Endothelial cell of umbilical vein (primary cell): ENCODE data around the gene ZNF689. TPM values are rescaled to one million over a fixed set of nuclear protein-coding genes. Genes with fewer than 3 reads are reported as not detected.

Source experiments
- BruUV-seq: library from RNA; stranded (reverse); fragments of 400-500 nt; replicated peaks from 2 replicates; lab custom pipeline; 2021; lab: Mats Ljungman, UMichigan
- CTCF ChIA-PET: fragments of 300-600, 350-600 bp; sonication (Branson Sonifier 250); formaldehyde crosslinking; loops from one replicate; lab custom pipeline; 2021; ENCODE audit warnings: antibody characterized with exemption, inconsistent platforms; lab: Charles Lee
- POLR2A ChIA-PET: fragments of 300-600, 350-600 bp; sonication (Branson Sonifier 250); formaldehyde crosslinking; loops from one replicate; lab custom pipeline; 2021; ENCODE audit warnings: antibody characterized with exemption, inconsistent platforms; lab: Charles Lee
- DNase-seq: peaks from one replicate; pipeline ENCODE4 v3.0.0-alpha.2; 2011; ENCODE audit warnings: low read depth, low spot score
- FAIRE-seq: peaks from 2 replicates; lab custom pipeline; 2011; peaks lifted over from hg19 to GRCh38; lab: Jason Lieb, UNC
- H2AFZ ChIP-seq: 2 replicates; pipeline ENCODE4 v1.6.0; 2012; ENCODE audit warnings: low read depth, low read length, control low read depth, inconsistent platforms
- H3K27ac ChIP-seq: 2 replicates; pipeline ENCODE4 v1.5.1; 2011; ENCODE audit warnings: low read depth, mild to moderate bottlenecking, control low read depth, low read length, moderate library complexity; ENCODE audit not compliant: insufficient read depth
- H3K27me3 ChIP-seq, 2 experiments: 2 replicates each; pipeline versions ENCODE4 v1.6.0 to v1.6.1; 2011; ENCODE audit warnings: low read length in 2 of 2, mixed read lengths in 1 of 2; ENCODE audit not compliant: control insufficient read depth in 2 of 2, insufficient read depth in 2 of 2
- H3K36me3 ChIP-seq, 2 experiments: 2 replicates in 1 of 2; 3 replicates in 1 of 2; pipeline ENCODE4 v1.5.1; 2011; ENCODE audit warnings: low read length in 2 of 2, mild to moderate bottlenecking in 1 of 2, moderate library complexity in 1 of 2; ENCODE audit not compliant: control insufficient read depth in 2 of 2, insufficient read depth in 2 of 2; ENCODE audit errors: extremely low read depth in 1 of 2
- H3K4me1 ChIP-seq: 3 replicates; pipeline ENCODE4 v1.5.1; 2011; ENCODE audit warnings: mild to moderate bottlenecking, low read length; ENCODE audit not compliant: control insufficient read depth, insufficient read depth; ENCODE audit errors: extremely low read depth
- H3K4me2 ChIP-seq: 2 replicates; pipeline ENCODE4 v1.6.1; 2011; ENCODE audit warnings: low read length, control low read depth, mixed read lengths; ENCODE audit not compliant: insufficient read depth
- H3K4me3 ChIP-seq, 3 experiments: fragments of 200-600 bp in 1 of 3; sonication (generic), shearing (Covaris generic) in 1 of 3; replicated peaks in 1 of 3; 2 replicates each; pipeline ENCODE4 v1.5.1; 2011 to 2016; ENCODE audit warnings: control low read depth in 3 of 3, low read length in 3 of 3, mild to moderate bottlenecking in 2 of 3, inconsistent platforms in 1 of 3, low read depth in 1 of 3, moderate library complexity in 1 of 3; ENCODE audit not compliant: insufficient read depth in 1 of 3
- H3K79me2 ChIP-seq: 2 replicates; pipeline ENCODE4 v1.6.0; 2012; ENCODE audit warnings: low read length, inconsistent platforms; ENCODE audit not compliant: control insufficient read depth, insufficient read depth
- H3K9ac ChIP-seq: replicated peaks from 2 replicates; pipeline ENCODE3; 2011; ENCODE audit warnings: low read length, control low read depth; ENCODE audit not compliant: insufficient read depth; ENCODE audit errors: extremely low read depth
- H3K9me1 ChIP-seq: replicated peaks from 3 replicates; pipeline ENCODE4 v1.6.0; 2011; ENCODE audit warnings: mild to moderate bottlenecking, low read length; ENCODE audit not compliant: control insufficient read depth, insufficient read depth; ENCODE audit errors: extremely low read depth
- H3K9me3 ChIP-seq: replicated peaks from 2 replicates; pipeline ENCODE4 v1.5.1; 2012; ENCODE audit warnings: low read length, inconsistent platforms; ENCODE audit not compliant: control insufficient read depth, insufficient read depth
- H4K20me1 ChIP-seq: replicated peaks from 2 replicates; pipeline ENCODE3; 2011; ENCODE audit warnings: mild to moderate bottlenecking, low read length; ENCODE audit not compliant: control insufficient read depth, insufficient read depth; ENCODE audit errors: extremely low read depth
- CTCF ChIP-seq, 2 donors: IDR thresholded peaks; 1 replicate in 1 of 2; 2 replicates in 1 of 2; pipeline ENCODE4 v1.5.1; 2011; ENCODE audit warnings: low read length in 2 of 2, mild to moderate bottlenecking in 2 of 2, moderate library complexity in 2 of 2, control low read depth in 1 of 2, inconsistent platforms in 1 of 2, low read depth in 1 of 2; ENCODE audit not compliant: insufficient read depth in 1 of 2; ENCODE audit errors: extremely low read depth in 1 of 2
- EZH2 ChIP-seq: IDR thresholded peaks from 2 replicates; pipeline ENCODE4 v1.6.1; 2012; ENCODE audit warnings: borderline replicate concordance, low read depth, mild to moderate bottlenecking, moderate library complexity, low read length, inconsistent platforms; ENCODE audit not compliant: severe bottlenecking
- FOS ChIP-seq: IDR thresholded peaks from 2 replicates; pipeline ENCODE4 v1.6.1; 2011; ENCODE audit warnings: mild to moderate bottlenecking, low read length, moderate library complexity, borderline replicate concordance; ENCODE audit not compliant: insufficient read depth
- GATA2 ChIP-seq: IDR thresholded peaks from 2 replicates; pipeline ENCODE4 v1.7.0; 2011; ENCODE audit warnings: low read depth, mild to moderate bottlenecking, moderate library complexity, mixed read lengths, low read length; ENCODE audit not compliant: insufficient read length, insufficient read depth
- JUN ChIP-seq: IDR thresholded peaks from 2 replicates; pipeline ENCODE4 v1.6.1; 2011; ENCODE audit warnings: borderline replicate concordance, low read depth; ENCODE audit not compliant: insufficient read length, insufficient read depth
- MAX ChIP-seq: IDR thresholded peaks from 2 replicates; pipeline ENCODE4 v1.6.1; 2011; ENCODE audit not compliant: insufficient read depth, insufficient read length
- MYC ChIP-seq: IDR thresholded peaks from one replicate; pipeline ENCODE4 v1.6.1; 2011; ENCODE audit warnings: mild to moderate bottlenecking, low read depth, low read length
- POLR2A ChIP-seq: IDR thresholded peaks from 2 replicates; pipeline ENCODE4 v1.6.1; 2012; ENCODE audit warnings: low read depth, mild to moderate bottlenecking, control low read depth, low read length
- POLR2AphosphoS5 ChIP-seq: IDR thresholded peaks from 2 replicates; pipeline ENCODE4 v1.6.1; 2012; ENCODE audit warnings: low read depth, mild to moderate bottlenecking, control low read depth, low read length, moderate library complexity; ENCODE audit not compliant: insufficient read depth
- dilution Hi-C: fragments of 300-500 bp; cut with MboI; formaldehyde crosslinking; loops from one replicate; pipeline ENCODE4 v1.15.0; 2019; ENCODE audit warnings: low sequenced_read_pairs; ENCODE audit not compliant: extremely low pct_ligation_motif_present
- intact Hi-C: fragments of 100-400 bp; cut with micrococcal nuclease; formaldehyde crosslinking; loops from one replicate; pipeline ENCODE4 v1.10.0; 2022
- polyA plus RNA-seq, 4 experiments: library from polyadenylated mRNA; depleted of rRNA in 3 of 4; stranded (reverse) in 3 of 4; unstranded in 1 of 4; fragments of >200 nt; gene quantifications; 2 replicates each; pipeline versions ENCODE4 v1.2.1 to v1.2.3, GENCODE V29; 2011 to 2012; ENCODE audit warnings: missing spikeins in 1 of 4
- total RNA-seq: library from RNA; stranded (reverse); gene quantifications from 2 replicates; pipeline ENCODE4 v1.2.3, GENCODE V29; 2021

The ZNF689 gene
- total and polyA plus RNA-seq, 2 donors (not counting 3 experiments of a cell fraction or from before 2014, with no cell fraction given): 7.5 to 8.4 TPM

GRCh38 chr16:30620169-30620568 is 10.0 kb upstream of the ZNF689 start:
- no TSS peak for BruUV-seq
- Histone ChIP-seq H3K9me1 (no peaks in the 10 kb centered on the region), H3K36me3 (no peaks in the 10 kb centered on the region), H3K4me1 (no peaks in the 10 kb centered on the region), H3K4me2 (no peak overlapping the region), H4K20me1 (no peaks in the 10 kb centered on the region), H3K27ac (no peak overlapping the region), H3K27me3 (peaks cover 12 to 14% of the 10 kb centered on the region in 2 experiments), H3K4me3 (no peak overlapping the region), H3K9ac (no peak overlapping the region), H2AFZ (no peak overlapping the region), H3K79me2 (no peaks in the 10 kb centered on the region), H3K9me3 (no peaks in the 10 kb centered on the region)
- TF ChIP-seq GATA2 (no peak), EZH2 (no peak), MAX (no peak), CTCF (IDR thresholded peaks at IDR 0.05; ENCODE audit: extremely low read depth in 1 of 2, insufficient read depth in 1 of 2, low read depth in 1 of 2, low read length in 2 of 2) (no peak), POLR2AphosphoS5 (no peak), JUN (no peak), MYC (no peak), FOS (no peak), POLR2A (no peak)
- ChIA-PET POLR2A (no interaction called here), CTCF (interaction anchor here (1.2 to 1.8 kb wide), 4 partner anchors 9 to 31 kb away, joined by 3 to 6 read pairs (median 4); partner anchors contain the start of gene PRR14)
- DNase-seq (no peak), FAIRE-seq (no peak)
- intact Hi-C loops: no loop called here
- dilution Hi-C loops: no loop called here
